Activated CD8-positive, alpha-beta memory T cell treated with anti-CD3 and anti-CD28 coated beads for 24 hours (primary cell): ENCODE measurements around the gene IQSEC3.

Experiments
- DNase-seq: peaks from one replicate; pipeline ENCODE4 v3.0.0-alpha.2; 2020

IQSEC3 gene

GRCh38 chr12:168763-169525 lies 102.4 kb downstream of the IQSEC3 start:
- DNase-seq: no peak

DNA sequence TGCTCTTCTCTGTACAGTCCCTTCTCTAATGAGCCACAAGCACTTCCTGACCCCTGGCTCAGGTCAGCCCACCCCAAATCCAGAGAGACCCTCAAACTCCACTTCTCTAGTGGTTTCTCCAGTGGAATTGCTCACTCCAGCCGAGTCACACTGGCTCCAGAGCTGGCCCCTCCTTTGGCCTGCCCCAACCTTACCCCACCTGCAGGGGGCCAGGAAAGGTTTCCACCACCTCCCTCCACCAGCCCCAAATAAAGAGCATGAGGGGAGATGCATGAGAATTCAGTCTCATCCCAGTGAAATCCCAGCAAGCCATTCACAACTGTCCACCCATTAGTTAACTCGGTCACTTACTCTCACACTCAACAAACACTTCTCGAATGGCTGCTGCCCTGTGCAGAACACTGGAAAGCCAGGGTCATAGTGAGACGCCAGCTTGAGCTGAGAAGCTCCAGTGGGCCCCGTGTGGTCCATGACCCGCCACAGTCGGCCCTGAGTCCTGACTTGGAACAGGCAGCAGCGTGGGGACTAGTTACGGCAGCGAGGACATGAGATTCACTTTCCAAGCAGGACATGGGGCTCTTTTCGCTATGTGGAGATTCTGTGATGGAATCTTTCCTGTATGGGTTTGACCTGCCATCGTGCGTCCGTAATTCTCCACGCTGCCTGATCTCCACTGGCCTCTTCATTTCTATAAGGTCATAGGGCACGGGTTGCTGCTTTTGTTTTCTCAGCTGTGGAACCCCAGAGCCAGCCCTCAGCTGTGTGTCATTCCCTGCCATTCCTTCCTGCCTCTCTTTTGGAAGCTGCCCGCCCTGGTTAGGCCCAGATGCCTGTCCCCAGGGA lies 103.2 kb downstream of the IQSEC3 start:
- DNase-seq: no peak

GRCh38 chr12:170371-171225 lies 104.0 kb downstream of the IQSEC3 start:
- no peak for DNase-seq

- DNase-seq: no peak
Observed at GRCh38 chr12:171276-171675, 104.7 kb downstream of the IQSEC3 start.

- no peak for DNase-seq
Observed at GRCh38 chr12:171743-172676, 105.4 kb downstream of the IQSEC3 start.

- no peak for DNase-seq
Observed at GRCh38 chr12:172732-173161, 106.2 kb downstream of the IQSEC3 start.

DNA sequence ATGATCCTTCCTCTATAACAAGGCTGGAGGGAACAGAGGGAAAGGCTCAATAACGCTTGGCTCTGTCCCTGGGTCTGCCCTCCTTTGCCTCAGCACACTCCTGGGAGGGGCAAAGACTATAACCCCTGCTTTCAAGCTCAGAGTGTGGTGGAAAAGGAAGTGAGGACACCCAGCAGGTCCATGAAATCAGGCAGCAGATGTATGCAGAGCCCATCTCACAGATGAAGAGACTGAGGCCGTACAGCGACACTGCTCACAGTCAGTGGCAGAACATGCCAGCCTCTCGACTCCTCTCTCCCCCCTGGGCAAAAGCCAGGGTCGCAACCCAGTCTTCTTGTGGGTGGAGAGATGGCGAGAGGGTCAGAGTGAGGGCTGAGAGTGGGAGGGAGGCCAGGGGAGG lies 107.6 kb downstream of the IQSEC3 start:
- no peak for DNase-seq

DNA sequence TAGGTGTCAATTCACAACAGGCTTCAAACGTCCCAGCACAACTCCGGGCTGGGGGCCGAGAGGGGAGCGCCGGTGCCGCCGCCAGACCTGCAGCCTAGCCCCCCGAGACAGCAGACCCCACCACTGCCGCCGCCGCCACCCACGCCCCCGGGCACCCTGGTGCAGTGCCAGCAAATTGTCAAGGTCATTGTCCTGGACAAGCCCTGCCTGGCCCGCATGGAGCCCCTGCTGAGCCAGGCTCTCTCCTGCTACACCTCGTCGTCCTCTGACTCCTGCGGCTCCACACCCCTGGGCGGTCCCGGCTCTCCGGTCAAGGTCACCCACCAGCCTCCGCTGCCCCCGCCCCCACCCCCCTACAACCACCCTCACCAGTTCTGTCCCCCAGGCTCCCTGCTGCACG lies 108.0 kb downstream of the IQSEC3 start:
- DNase-seq: no peak

GRCh38 chr12:175250-175649 lies 108.7 kb downstream of the IQSEC3 start:
- no peak for DNase-seq

DNA sequence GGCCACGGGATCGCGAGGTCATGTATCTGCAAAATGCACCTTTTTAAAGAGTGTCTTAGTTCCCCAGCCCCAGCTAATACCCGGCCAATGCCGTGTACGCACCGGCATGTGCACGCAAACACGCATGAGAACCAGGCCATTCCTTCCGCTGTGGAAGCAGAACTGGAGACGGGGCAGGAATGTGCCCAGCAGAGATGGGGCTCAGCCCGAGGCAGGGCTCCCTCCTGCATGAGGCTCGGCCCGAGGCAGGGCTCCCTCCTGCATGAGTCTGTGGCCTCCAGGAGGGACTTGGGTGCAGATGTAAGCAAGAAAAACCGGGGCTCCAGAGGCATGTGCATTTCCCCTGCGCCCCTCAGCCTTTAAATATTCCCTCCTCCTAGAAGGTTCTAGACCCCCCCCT lies 109.2 kb downstream of the IQSEC3 start:
- no peak for DNase-seq

DNA sequence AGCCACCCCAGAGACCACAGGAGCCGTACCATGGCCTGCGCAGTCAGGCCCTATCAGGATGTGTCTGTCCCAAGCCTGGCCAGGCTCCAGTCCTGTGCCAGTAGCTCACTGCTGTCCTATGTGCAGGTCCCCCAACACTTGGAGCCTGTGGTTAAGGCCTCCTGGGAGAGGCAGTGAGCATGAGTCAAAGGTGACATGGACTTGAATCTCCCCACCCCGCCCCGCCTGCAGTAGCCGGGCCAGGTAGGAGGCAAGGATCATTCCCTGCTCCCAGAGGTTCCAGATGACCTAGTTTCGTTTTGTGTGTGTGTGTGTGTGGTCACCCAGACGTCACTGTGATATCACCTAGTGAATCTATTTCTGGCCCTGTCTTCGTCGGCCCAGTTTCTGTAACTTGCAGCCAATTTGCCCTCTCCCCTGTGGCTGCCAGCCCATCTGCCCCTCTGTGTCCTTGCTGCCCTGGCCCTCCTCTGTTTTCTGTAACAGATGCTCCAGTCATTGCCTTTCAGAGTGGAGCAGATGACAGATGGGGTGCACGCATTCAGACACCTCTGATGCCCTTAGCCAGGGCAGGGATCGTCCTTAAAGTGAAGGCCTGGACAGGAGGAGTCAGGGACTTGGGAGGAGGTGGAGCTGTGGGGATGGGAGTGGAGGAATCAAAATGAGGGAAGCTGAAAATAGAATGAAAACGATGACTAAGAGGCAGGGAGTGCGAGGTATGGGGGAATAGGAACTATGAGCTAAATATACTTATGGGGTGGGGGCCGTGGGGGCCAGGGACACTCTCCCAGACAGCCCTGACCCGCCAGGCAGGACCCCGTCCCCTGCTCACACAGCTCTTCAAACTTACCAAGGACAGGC lies 110.0 kb downstream of the IQSEC3 start:
- DNase-seq: no peak

GRCh38 chr12:177336-177979 lies 110.9 kb downstream of the IQSEC3 start:
- no peak for DNase-seq

DNA sequence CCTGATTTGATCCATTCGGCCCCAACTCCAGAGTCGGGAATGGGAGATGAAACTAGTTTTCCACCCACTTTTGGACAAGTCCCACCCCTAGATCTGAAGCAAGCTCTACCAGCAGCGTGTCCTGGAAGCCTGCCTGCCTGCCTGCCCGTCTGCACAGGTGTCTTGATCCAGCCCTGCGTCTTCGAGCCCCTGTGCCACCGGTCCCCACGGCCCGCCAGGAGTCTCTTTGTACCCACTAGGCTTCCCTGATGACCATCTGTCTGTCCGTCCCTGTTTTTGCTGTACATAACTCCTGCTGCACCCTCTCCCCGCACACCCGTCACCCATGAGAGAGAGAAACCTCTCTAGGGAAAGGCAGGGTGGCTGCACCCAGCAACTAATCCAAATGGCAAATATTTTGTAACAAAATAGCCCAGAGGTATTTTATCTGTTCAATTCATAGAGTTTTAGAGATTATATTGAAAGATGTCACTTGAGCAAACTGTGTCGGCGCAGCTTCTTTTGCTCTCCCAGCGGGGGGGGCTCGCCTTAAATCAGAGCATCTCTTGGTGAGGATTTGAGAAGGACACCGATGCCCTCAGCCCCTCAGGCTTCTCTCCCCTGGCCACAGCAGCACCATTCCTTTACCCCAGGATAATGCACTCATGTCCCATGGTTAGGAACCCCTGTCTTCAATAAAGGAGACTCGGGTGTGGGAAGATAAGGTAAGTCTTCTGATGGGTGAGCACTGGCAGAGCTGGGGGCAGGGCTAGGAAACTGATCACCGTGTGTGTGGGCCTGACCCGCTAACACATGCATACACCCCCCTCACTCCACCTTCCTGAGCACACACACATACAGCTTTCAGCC lies 111.6 kb downstream of the IQSEC3 start:
- no peak for DNase-seq

- DNase-seq: no peak
Observed at GRCh38 chr12:178829-179109, 112.2 kb downstream of the IQSEC3 start.

GRCh38 chr12:179131-179884 lies 112.7 kb downstream of the IQSEC3 start:
- no peak for DNase-seq

- DNase-seq: no peak
Observed at GRCh38 chr12:179885-180284, 113.3 kb downstream of the IQSEC3 start.

DNA sequence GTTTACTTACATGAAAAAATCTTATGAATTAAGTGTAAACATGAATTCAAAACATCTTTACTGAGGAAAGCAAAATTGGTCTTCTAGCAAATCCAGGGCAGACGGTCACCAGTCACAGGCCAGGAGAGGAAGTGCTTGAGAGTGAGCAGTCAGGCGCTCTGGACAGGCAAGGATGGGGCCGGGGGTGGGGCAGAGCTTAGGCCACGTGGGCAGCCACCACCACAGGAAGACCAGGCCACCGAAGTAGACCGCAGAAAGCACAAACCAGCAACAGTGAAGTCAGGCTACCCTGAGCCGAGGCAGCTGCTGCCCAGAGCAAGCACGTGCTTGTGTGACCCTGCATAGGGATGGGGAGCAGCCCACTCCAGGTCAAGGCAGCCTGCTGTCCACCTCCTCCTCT lies 113.9 kb downstream of the IQSEC3 start:
- no peak for DNase-seq

GRCh38 chr12:181921-182320 lies 115.4 kb downstream of the IQSEC3 start:
- DNase-seq: no peak

DNA sequence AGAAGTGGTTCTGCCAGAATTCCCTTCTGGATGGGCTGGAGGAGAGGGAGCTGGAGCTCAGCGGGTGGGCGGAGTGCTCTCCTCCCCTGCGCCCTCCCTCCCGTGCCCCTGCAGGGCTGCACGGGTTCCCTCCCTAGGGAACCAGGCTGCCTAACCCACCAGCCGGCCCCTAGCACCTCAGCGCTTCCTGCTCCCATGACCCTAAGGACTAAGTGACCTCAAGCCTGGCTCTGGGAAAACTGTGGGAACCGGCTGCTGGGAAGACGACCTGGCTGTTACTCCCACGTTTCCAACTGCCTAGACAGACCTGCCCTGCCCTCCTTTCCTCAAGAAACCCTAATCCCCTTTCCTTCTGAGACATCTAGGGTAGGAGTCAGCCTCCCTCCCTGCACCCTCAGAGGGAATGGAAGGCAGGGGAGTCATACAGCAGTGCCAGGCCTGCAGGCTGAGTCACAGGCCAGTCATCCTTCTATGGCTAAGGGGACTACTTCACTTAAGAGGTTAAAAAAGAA lies 115.9 kb downstream of the IQSEC3 start:
- DNase-seq: no peak
